Gastroesophageal sphincter (tissue), 4 donors: ENCODE data around the gene SNX1. TPM values are rescaled to one million over a fixed set of nuclear protein-coding genes. Genes with fewer than 3 reads are reported as not detected.
"Not testable (repeated sequence)": the region's sequence is repeated elsewhere in the genome, so short reads cannot be mapped to it uniquely, and the experiment has no call there.

Experiments
- ATAC-seq: fragments of 150-250 bp; one replicate; pipeline ENCODE4 v1.9.1; 2016; ENCODE audit warnings: mild to moderate bottlenecking, moderate library complexity
- H3K27ac ChIP-seq, 4 donors: fragments of 200-600 bp; sonication (generic) in 3 of 4; 1 replicate in 3 of 4; 2 replicates in 1 of 4; pipeline ENCODE4 v1.5.1; 2016 to 2019
- H3K27me3 ChIP-seq: fragments of 200-600 bp; sonication (generic); one replicate; pipeline ENCODE4 v1.5.1; 2019
- H3K36me3 ChIP-seq, 2 donors: fragments of 200-600 bp; sonication (generic); one replicate each; pipeline ENCODE4 v1.5.1; 2019; ENCODE audit warnings: control low read depth in 1 of 2
- H3K4me1 ChIP-seq, 3 donors: fragments of 200-600 bp; sonication (generic); 1 replicate in 2 of 3; 2 replicates in 1 of 3; pipeline ENCODE4 v1.5.1; 2016 to 2019; ENCODE audit warnings: control low read depth in 2 of 3
- H3K4me3 ChIP-seq, 2 donors: fragments of 200-600 bp; sonication (generic); one replicate each; pipeline ENCODE4 v1.5.1; 2019; ENCODE audit warnings: mild to moderate bottlenecking in 1 of 2, moderate library complexity in 1 of 2
- H3K9me3 ChIP-seq, 3 donors: fragments of 200-600 bp; sonication (generic); one replicate each; pipeline ENCODE4 v1.5.1; 2017 to 2019; ENCODE audit warnings: control low read depth in 2 of 3
- CTCF ChIP-seq, 4 experiments: fragments of 200-600 bp in 2 of 4; fragments of 450-650 bp in 2 of 4; sonication (generic) in 1 of 4; IDR thresholded peaks; one replicate each; pipeline ENCODE4 v1.5.1; 2017 to 2019; ENCODE audit warnings: antibody characterized with exemption in 4 of 4, mild to moderate bottlenecking in 2 of 4, moderate library complexity in 2 of 4
- EP300 ChIP-seq: sonication (generic); formaldehyde crosslinking; IDR thresholded peaks from one replicate; pipeline ENCODE4 v1.6.1; 2017; ENCODE audit warnings: antibody characterized with exemption, mild to moderate bottlenecking
- POLR2A ChIP-seq, 2 donors: fragments of 450-650 bp; IDR thresholded peaks; one replicate each; pipeline ENCODE4 v1.6.1; 2017; ENCODE audit warnings: antibody characterized with exemption in 2 of 2, mild to moderate bottlenecking in 2 of 2, moderate library complexity in 1 of 2
- POLR2AphosphoS5 ChIP-seq: sonication (generic); formaldehyde crosslinking; IDR thresholded peaks from one replicate; pipeline ENCODE4 v1.6.1; 2017; ENCODE audit warnings: antibody characterized with exemption
- WGBS, 2 donors: methylation state at CpG; one replicate each; pipeline ENCODE4 v1.1.5; 2018; ENCODE audit warnings: low coverage in 1 of 2; 5-methylcytosine and 5-hydroxymethylcytosine counted together
- total RNA-seq, 4 donors: library from RNA; depleted of rRNA; stranded (reverse); fragments of >200 nt; gene quantifications; one replicate each; pipeline ENCODE4 v1.1.0, GENCODE V29; 2016

The SNX1 gene
- total RNA-seq, 4 donors from 2014 or later, result 67.9 to 103 (median 87.8) TPM

- 71 to 72% methylated on average over 5 of the region's 5 CpGs for WGBS, 2 donors
- no peak for ATAC-seq
- no peaks in the 10 kb centered on the region for H3K36me3 ChIP-seq
- no peaks in the 10 kb centered on the region for H3K27me3 ChIP-seq
- H3K9me3 ChIP-seq, result no peaks in the 10 kb centered on the region
- no peak for TF ChIP-seq CTCF (IDR thresholded peaks at IDR 0.05)
- TF ChIP-seq POLR2A (IDR thresholded peaks at IDR 0.05), result no peak
- no peak for TF ChIP-seq POLR2AphosphoS5
- no peak for TF ChIP-seq EP300
- H3K4me3 ChIP-seq, result no peak overlapping the region
- no peaks in the 10 kb centered on the region for H3K4me1 ChIP-seq
- H3K27ac ChIP-seq, result no peak overlapping the region
Observed at GRCh38 chr15:64058279-64058678, 37.5 kb upstream of the SNX1 start.

- not testable (repeated sequence) for ATAC-seq, H3K4me1 ChIP-seq, H3K4me3 ChIP-seq, H3K27me3 ChIP-seq, H3K27ac ChIP-seq, H3K9me3 ChIP-seq, H3K36me3 ChIP-seq
- 86 to 100% methylated on average over 1 to 2 of the region's 2 CpGs for WGBS, 2 donors
Observed at GRCh38 chr15:64059104-64059503, 36.7 kb upstream of the SNX1 start.

GRCh38 chr15:64060716-64061115 is 35.1 kb upstream of the SNX1 start:
- H3K36me3 ChIP-seq, result no peaks in the 10 kb centered on the region
- no peak for TF ChIP-seq EP300
- TF ChIP-seq CTCF (IDR thresholded peaks at IDR 0.05), result no peak
- no peak for TF ChIP-seq POLR2AphosphoS5
- TF ChIP-seq POLR2A (IDR thresholded peaks at IDR 0.05), result no peak
- no peaks in the 10 kb centered on the region for H3K9me3 ChIP-seq
- H3K4me3 ChIP-seq, result no peak overlapping the region
- no peak for ATAC-seq
- H3K27me3 ChIP-seq, result no peaks in the 10 kb centered on the region
- no CpG with 5 or more reads among the region's 29 CpGs for WGBS, 2 donors
- H3K4me1 ChIP-seq, result no peaks in the 10 kb centered on the region
- no peak overlapping the region for H3K27ac ChIP-seq

GRCh38 chr15:64066451-64066850 is 29.3 kb upstream of the SNX1 start:
- no peak overlapping the region for H3K27ac ChIP-seq
- H3K9me3 ChIP-seq, result no peaks in the 10 kb centered on the region
- peaks cover 0 to under 1% of the 10 kb centered on the region in 2 donors for H3K36me3 ChIP-seq
- peaks cover 0 to 27% (median 0%) of the 10 kb centered on the region in 3 donors for H3K4me1 ChIP-seq
- no peak overlapping the region for H3K4me3 ChIP-seq
- TF ChIP-seq EP300 (no peak), CTCF (IDR thresholded peaks at IDR 0.05) (no peak), POLR2AphosphoS5 (no peak), POLR2A (IDR thresholded peaks at IDR 0.05) (no peak)
- 45 to 55% methylated on average over 1 of the region's 1 CpG for WGBS, 2 donors
- ATAC-seq, result no peak
- no peaks in the 10 kb centered on the region for H3K27me3 ChIP-seq

- no peak overlapping the region for H3K4me3 ChIP-seq
Observed at GRCh38 chr15:64067564-64068030, 28.2 kb upstream of the SNX1 start.

More at GRCh38 chr15:64067564-64068030, 28.2 kb upstream of the SNX1 start:
- H3K9me3 ChIP-seq, result no peaks in the 10 kb centered on the region
- no peak overlapping the region for H3K27ac ChIP-seq
- no peak for TF ChIP-seq EP300
- TF ChIP-seq POLR2AphosphoS5, result no peak
- TF ChIP-seq POLR2A (IDR thresholded peaks at IDR 0.05), result no peak
- peak; percentile 70 to 88 (median 78) for TF ChIP-seq CTCF (IDR thresholded peaks at IDR 0.05)
- no peaks in the 10 kb centered on the region for H3K27me3 ChIP-seq
- WGBS, 2 donors, result 27% methylated on average over 8 of the region's 11 CpGs; no CpG with 5 or more reads in 1 of the 2 donors
- H3K36me3 ChIP-seq, result peaks cover 0 to 10% of the 10 kb centered on the region in 2 donors
- peaks cover 0 to 35% (median 0%) of the 10 kb centered on the region in 3 donors for H3K4me1 ChIP-seq
- peak; percentile 60 for ATAC-seq
